Colonic mucosa (tissue), 4 donors: ENCODE results near the gene HDAC6. TPM values are rescaled to one million over a fixed set of nuclear protein-coding genes. Genes with fewer than 3 reads are reported as not detected.
"Not testable (repeated sequence)": the region's sequence is repeated elsewhere in the genome, so short reads cannot be mapped to it uniquely, and the experiment has no call there.

ENCODE experiments used
- DNase-seq: peaks from one replicate; pipeline ENCODE4 v3.0.0-alpha.2; 2020
- H3K27ac ChIP-seq: fragments of 200-600 bp; one replicate; pipeline ENCODE4 v1.8.0; 2021
- H3K27me3 ChIP-seq: fragments of 200-600 bp; one replicate; pipeline ENCODE4 v1.8.0; 2021
- H3K36me3 ChIP-seq: fragments of 200-600 bp; one replicate; pipeline ENCODE4 v1.8.0; 2021
- H3K4me1 ChIP-seq: fragments of 200-600 bp; one replicate; pipeline ENCODE4 v1.8.0; 2021; ENCODE audit warnings: mild to moderate bottlenecking
- H3K4me3 ChIP-seq: fragments of 200-600 bp; one replicate; pipeline ENCODE4 v1.8.0; 2021
- H3K9ac ChIP-seq, 2 donors: one replicate each; pipeline ENCODE4 v1.7.0; 2013; ENCODE audit warnings: control low read depth in 2 of 2, low read depth in 2 of 2, low read length in 2 of 2
- H3K9me3 ChIP-seq: fragments of 200-600 bp; one replicate; pipeline ENCODE4 v1.8.0; 2021
- CTCF ChIP-seq: fragments of 200-600 bp; IDR thresholded peaks from one replicate; pipeline ENCODE4 v1.8.0; 2022; ENCODE audit warnings: antibody characterized with exemption, mild to moderate bottlenecking
- intact Hi-C: fragments of 100-400 bp; cut with DNase I; formaldehyde crosslinking; loops from one replicate; pipeline ENCODE4 v1.14.1; 2022
- total RNA-seq, 2 donors: library from RNA; stranded (reverse); fragmentation: NEBNext Ultra II Directional in 1 of 2; extraction: Animal tissue kit (Norgen Biotek cat#: 25700) in 1 of 2; gene quantifications; one replicate each; pipeline ENCODE4 v1.2.1, GENCODE V29; 2021
- donor health status: healthy.
- donor health status: DM: no; HTN: no; CAD: no.
- donor health status: DM: no; HTN: no; CAD: no.

Gene HDAC6
- total RNA-seq, 2 donors from 2014 or later: 66.2 to 71.5 TPM

GRCh38 chrX:48848847-48849246 lies 47.0 kb downstream of the HDAC6 start:
- no peak for DNase-seq
- no peaks in the 10 kb centered on the region for H3K27me3 ChIP-seq
- no peaks in the 10 kb centered on the region for H3K4me1 ChIP-seq
- no peaks in the 10 kb centered on the region for H3K9me3 ChIP-seq
- H3K27ac ChIP-seq: no peak overlapping the region
- no peak for TF ChIP-seq CTCF
- H3K4me3 ChIP-seq: no peak overlapping the region
- H3K9ac ChIP-seq: no peak overlapping the region
- no peaks in the 10 kb centered on the region for H3K36me3 ChIP-seq
- intact Hi-C loops: no loop called here

GRCh38 chrX:48852857-48853256 lies 51.0 kb downstream of the HDAC6 start:
- no peaks in the 10 kb centered on the region for H3K27me3 ChIP-seq
- intact Hi-C loops: no loop called here
- no peak overlapping the region for H3K27ac ChIP-seq
- H3K4me1 ChIP-seq: no peaks in the 10 kb centered on the region
- no peak for TF ChIP-seq CTCF
- H3K9me3 ChIP-seq: no peaks in the 10 kb centered on the region
- no peak for DNase-seq
- no peak overlapping the region for H3K4me3 ChIP-seq
- no peak overlapping the region for H3K9ac ChIP-seq
- H3K36me3 ChIP-seq: no peaks in the 10 kb centered on the region

- H3K27me3 ChIP-seq, intact Hi-C loops, H3K4me1 ChIP-seq, H3K9me3 ChIP-seq, DNase-seq, H3K4me3 ChIP-seq, H3K27ac ChIP-seq, H3K9ac ChIP-seq, H3K36me3 ChIP-seq: not testable (repeated sequence)
Observed at GRCh38 chrX:48853494-48853893, 51.6 kb downstream of the HDAC6 start.

- DNase-seq, H3K9me3 ChIP-seq, H3K27me3 ChIP-seq, intact Hi-C loops, H3K9ac ChIP-seq, H3K27ac ChIP-seq, H3K4me3 ChIP-seq, H3K36me3 ChIP-seq, H3K4me1 ChIP-seq: not testable (repeated sequence)
Observed at GRCh38 chrX:48854121-48854804, 52.4 kb downstream of the HDAC6 start.

- intact Hi-C loops: no loop called here
- no peak for DNase-seq
- H3K4me3 ChIP-seq: no peak overlapping the region
Observed at GRCh38 chrX:48854898-48855297, 53.0 kb downstream of the HDAC6 start.

GRCh38 chrX:48864210-48864609 lies 62.3 kb downstream of the HDAC6 start:
- no peaks in the 10 kb centered on the region for H3K4me1 ChIP-seq
- no peak for DNase-seq
- no peak overlapping the region for H3K9ac ChIP-seq
- H3K9me3 ChIP-seq: no peaks in the 10 kb centered on the region
- intact Hi-C loops: no loop called here
- no peak overlapping the region for H3K27ac ChIP-seq
- no peaks in the 10 kb centered on the region for H3K36me3 ChIP-seq
- TF ChIP-seq CTCF: no peak
- H3K4me3 ChIP-seq: no peak overlapping the region
- no peaks in the 10 kb centered on the region for H3K27me3 ChIP-seq

More at GRCh38 chrX:48854898-48855297, 53.0 kb downstream of the HDAC6 start:
- Histone ChIP-seq H3K27me3 (no peaks in the 10 kb centered on the region), H3K27ac (no peak overlapping the region), H3K9me3 (no peaks in the 10 kb centered on the region), H3K36me3 (no peaks in the 10 kb centered on the region), H3K9ac (no peak overlapping the region), H3K4me1 (no peaks in the 10 kb centered on the region)
- no peak for TF ChIP-seq CTCF

GRCh38 chrX:48872017-48872416 lies 70.2 kb downstream of the HDAC6 start:
- H3K9ac ChIP-seq, H3K27ac ChIP-seq, H3K4me1 ChIP-seq, intact Hi-C loops, H3K9me3 ChIP-seq, DNase-seq, H3K4me3 ChIP-seq, H3K27me3 ChIP-seq, H3K36me3 ChIP-seq: not testable (repeated sequence)

Other genes with a start within 250 kb of the HDAC6 start
- 100 to 1,000 TPM in 1 of 2 donors, 10 to 100 TPM in 1; 92.1 to 175 TPM for gene RBM3, start 227.6 kb upstream of the HDAC6 start, total RNA-seq
- gene WDR13, start 204.6 kb upstream of the HDAC6 start, total RNA-seq: 100 to 1,000 TPM in 1 of 2 donors, 10 to 100 TPM in 1; 90.4 to 121 TPM
- gene WAS, start 118.3 kb upstream of the HDAC6 start, total RNA-seq: 1 to 10 TPM; 3.0 to 4.9 TPM
- 10 to 100 TPM in 1 of 2 donors, 1 to 10 TPM in 1; 4.8 to 16.8 TPM for gene SUV39H1, start 105.3 kb upstream of the HDAC6 start, total RNA-seq
- 1 to 10 TPM; 4.0 to 9.0 TPM for gene GLOD5, start 40.3 kb upstream of the HDAC6 start, total RNA-seq
- under 1 TPM in 1 of 2 donors, not detected in 1; 0.77 TPM for gene GATA1, start 15.5 kb upstream of the HDAC6 start, total RNA-seq
- gene ERAS, start 24.4 kb downstream of the HDAC6 start, total RNA-seq: under 1 TPM in 1 of 2 donors, not detected in 1; 0.32 TPM
- 10 to 100 TPM in 1 of 2 donors, 1 to 10 TPM in 1; 6.0 to 10.1 TPM for gene PCSK1N, start 33.5 kb downstream of the HDAC6 start, total RNA-seq
- 10 to 100 TPM; 48.8 to 91.0 TPM for gene TIMM17B, start 95.7 kb downstream of the HDAC6 start, total RNA-seq
- 10 to 100 TPM; 68.1 to 76.3 TPM for gene PQBP1, start 95.9 kb downstream of the HDAC6 start, total RNA-seq
- 10 to 100 TPM; 57.8 to 83.1 TPM for gene SLC35A2, start 109.6 kb downstream of the HDAC6 start, total RNA-seq
- gene PIM2, start 117.0 kb downstream of the HDAC6 start, total RNA-seq: 10 to 100 TPM; 14.3 to 18.8 TPM
- gene OTUD5, start 155.5 kb downstream of the HDAC6 start, total RNA-seq: 10 to 100 TPM; 40.2 to 40.9 TPM
- gene KCND1, start 169.8 kb downstream of the HDAC6 start, total RNA-seq: 1 to 10 TPM in 1 of 2 donors, under 1 TPM in 1; 0.90 to 1.0 TPM
- 10 to 100 TPM; 32.0 to 36.9 TPM for gene GRIPAP1, start 200.2 kb downstream of the HDAC6 start, total RNA-seq
- gene TFE3, start 241.3 kb downstream of the HDAC6 start, total RNA-seq: 10 to 100 TPM; 22.4 to 28.5 TPM